NCI-H345 treated with DMSO at 0.1 percent for 48 hours (cell line): Measurements from ENCODE around the gene FAM117B.

ENCODE experiments used
- DNase-seq: peaks from one replicate; lab custom pipeline; 2025; ENCODE audit not compliant: unreplicated experiment; lab: John Stamatoyannopoulos, UW

FAM117B gene

DNA sequence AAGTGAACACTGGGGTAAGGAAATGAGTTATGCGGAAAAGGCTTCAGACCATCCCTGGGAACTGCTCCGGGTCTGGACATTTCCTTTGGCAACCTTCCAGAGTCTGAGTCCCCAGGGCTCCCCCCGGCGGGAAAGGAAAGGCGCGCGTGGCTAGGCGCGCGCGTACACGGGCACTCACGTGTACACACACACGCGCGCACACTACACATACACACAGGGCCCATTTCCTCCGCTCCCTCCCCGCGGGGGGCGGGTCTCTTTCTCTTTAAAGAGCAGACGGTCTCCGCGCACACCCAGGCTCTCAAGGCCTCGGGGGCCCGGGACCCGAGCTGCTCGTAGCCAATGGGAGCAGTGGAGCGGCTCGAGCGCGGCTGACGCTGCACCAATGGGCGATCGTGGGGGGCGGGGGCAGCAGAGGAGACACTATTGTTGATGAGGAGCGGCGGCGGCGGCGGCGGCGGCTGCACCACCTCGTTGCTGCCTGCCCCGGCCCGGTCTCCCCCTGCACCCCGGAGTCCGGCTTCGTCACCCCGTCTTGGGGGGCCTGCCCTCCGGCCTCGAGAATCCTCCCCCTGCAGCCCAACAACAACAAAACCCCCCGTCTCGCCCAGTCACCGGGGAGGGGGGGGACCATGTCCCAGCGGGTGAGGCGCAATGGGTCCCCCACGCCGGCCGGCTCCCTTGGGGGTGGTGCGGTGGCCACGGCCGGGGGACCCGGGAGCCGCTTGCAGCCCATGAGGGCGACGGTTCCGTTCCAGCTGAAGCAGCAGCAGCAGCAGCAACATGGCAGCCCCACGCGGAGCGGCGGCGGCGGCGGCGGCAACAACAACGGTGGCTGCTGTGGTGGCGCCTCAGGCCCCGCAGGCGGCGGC, at the start of gene FAM117B:
FAM117B (plus strand) TSS at position 414 of the 872 bp plus-strand sequence; CDS start at position 633, 219 bp downstream.
- peak; percentile 93 for DNase-seq

- peak; percentile 94 for DNase-seq
Observed at GRCh38 chr2:202588647-202589581, 45.9 kb upstream of the FAM117B start.

DNA sequence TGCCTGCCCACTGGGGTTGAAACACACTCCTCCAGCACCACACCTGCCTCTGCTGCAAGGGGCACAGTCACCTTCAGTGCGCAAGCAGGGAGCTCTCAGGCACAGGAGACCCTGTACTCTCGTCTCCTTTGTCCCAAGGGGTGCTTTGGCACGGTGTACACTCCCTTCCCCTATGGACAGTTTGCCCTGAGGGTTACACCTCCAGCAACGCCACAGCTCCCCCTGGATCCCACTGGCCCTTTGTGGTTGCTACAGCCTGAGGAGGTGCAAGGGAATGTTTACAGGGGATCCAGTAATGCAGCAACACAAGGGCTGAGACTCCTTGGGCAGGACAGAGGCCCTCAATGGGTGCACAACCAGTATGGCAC, 45.2 kb upstream of the FAM117B start:
- DNase-seq = no peak

GRCh38 chr2:202592566-202592965, 42.2 kb upstream of the FAM117B start:
- no peak for DNase-seq

- DNase-seq = no peak
Observed at GRCh38 chr2:202599105-202599504, 35.7 kb upstream of the FAM117B start.

- no peak for DNase-seq
Observed at GRCh38 chr2:202599911-202600310, 34.9 kb upstream of the FAM117B start.

DNA sequence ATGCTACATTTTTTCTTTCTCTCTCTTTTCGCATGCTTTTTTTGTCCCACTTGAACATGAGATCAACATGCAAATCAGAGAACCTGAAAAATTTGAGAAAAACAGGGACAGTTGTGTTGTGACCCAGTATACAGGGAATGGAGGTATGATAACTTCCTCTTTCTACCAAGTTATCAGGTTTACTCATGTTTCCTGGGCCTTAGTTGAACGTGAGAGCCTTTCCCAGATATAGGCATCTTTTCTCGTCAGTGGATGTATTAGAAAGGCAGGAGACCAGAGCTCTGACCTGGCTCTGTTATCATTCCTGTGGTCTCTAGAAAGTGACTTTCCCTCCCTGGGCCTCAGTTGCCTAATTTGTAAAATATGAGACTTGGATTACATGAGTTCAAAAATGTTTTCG, 30.1 kb upstream of the FAM117B start:
- no peak for DNase-seq

DNA sequence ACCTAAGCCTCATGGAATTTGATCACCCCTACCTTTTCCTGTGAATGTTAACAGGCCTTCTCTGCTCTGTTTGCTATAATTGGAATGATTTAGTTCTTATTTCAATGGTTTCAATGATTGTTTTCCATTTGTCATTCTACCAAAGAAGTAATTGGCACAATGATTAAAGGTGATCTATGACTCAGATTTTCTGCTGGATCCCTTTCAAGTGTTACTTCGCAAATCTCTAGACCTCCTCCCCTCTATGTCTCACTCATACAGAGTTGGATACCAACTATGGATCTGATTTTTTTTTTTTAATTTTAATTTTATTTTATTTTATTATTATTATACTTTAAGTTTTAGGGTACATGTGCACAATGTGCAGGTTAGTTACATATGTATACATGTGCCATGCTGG, 29.6 kb upstream of the FAM117B start:
- DNase-seq = no peak

DNA sequence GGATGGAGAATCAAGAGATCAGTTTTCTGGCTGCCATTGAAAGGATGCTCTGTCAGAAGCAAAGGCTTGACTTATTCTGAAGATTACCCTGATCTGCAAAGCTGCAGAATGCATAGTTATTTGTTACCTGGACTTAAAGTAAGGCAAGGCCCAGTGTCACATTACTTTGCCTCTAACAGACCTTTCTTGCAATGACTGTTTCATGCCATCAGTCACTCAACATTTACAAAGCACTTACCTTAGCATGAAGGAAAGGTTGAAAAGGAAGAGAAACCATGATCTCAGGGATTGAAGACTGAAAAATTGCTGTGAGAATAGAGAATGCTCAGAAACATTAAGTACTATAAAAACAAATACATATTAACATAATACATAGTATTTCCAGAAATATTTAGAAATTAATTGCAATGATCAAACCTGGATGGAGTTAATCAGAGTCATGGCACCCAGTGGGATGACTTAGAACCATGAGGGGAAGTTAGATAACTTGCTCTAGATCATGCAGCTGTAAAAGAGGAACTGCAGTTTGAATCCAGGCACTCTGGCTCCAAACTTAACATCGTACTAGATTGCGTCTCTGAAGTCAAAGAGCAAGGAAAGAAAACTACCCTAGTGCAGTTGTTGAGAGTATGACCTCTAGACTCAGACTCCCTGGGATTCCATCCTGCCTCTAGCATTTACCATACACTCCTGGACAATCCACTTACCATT, 26.5 kb upstream of the FAM117B start:
- DNase-seq = no peak

DNA sequence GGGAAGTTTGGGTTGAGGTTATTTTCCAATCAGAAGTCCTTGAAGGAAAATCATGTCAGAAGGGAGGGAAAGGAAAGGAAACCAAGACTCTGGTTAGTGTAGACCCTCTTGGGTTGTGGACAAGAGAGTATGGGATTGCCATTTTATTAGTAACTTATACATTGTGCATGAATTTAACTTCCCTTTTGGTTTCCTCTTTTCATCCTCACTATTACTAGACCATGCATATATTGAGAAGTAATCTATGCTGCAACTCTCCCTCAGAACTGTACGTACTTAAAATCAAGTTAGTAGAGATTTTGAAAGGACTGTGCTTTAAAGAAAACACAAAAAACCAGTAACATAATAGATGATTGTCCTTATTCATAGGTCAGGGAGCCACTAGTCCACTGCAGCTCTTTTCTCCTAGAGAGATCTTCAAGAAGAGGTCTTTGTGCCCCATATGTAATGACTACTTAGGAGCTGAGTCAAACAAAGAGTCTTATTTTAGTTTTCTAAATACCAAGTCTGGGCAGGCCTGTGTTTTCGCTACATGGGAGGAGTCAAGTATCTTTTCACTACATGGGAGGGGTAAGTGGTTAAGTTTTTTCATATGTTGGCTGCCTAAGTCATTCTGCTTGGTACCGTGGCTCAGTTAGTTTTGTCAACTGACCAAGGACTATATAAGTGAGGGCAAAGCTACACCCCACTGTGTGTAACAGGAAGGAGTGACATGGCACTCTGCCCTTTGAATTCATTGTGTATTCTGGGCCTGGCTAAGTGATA, 25.2 kb upstream of the FAM117B start:
- no peak for DNase-seq

GRCh38 chr2:202610380-202610779, 24.4 kb upstream of the FAM117B start:
- DNase-seq = no peak

- no peak for DNase-seq
Observed at GRCh38 chr2:202612145-202612544, 22.6 kb upstream of the FAM117B start.

GRCh38 chr2:202613479-202613878, 21.3 kb upstream of the FAM117B start:
- DNase-seq = no peak

DNA sequence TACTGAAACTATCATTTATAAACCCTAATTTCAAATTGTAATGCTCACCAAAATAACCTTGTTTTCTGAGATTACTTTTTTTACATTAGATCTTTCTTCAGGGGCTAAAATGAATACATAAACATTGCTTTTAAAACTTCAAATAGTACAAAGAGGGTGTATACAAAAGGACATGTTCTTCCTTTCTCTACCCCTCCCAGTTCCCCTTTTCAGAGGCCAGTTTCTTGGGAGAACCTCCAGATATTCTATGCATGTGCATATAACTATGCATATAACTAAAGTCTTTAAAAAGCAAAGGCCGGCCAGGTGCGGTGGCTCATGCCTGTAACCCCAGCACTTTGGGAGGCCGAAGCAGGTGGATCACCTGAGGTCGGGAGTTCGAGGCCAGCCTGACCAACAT, 10.6 kb upstream of the FAM117B start:
- DNase-seq = no peak

GRCh38 chr2:202627042-202627441, 7.7 kb upstream of the FAM117B start:
- DNase-seq = no peak

- no peak for DNase-seq
Observed at GRCh38 chr2:202628646-202629198, 6.0 kb upstream of the FAM117B start.

GRCh38 chr2:202632682-202633290, 2.0 kb upstream of the FAM117B start:
- DNase-seq = no peak

- DNase-seq = no peak
Observed at GRCh38 chr2:202633470-202633869, 1.3 kb upstream of the FAM117B start.

- DNase-seq = peak; percentile 54
Observed at GRCh38 chr2:202635428-202636212, 851 bp downstream of the FAM117B start.
